HG02759 (cell line): ENCODE measurements around the gene RYR3.

ENCODE experiments used
- ATAC-seq: cut with Tn5 transposase; IDR thresholded peaks from one replicate; pipeline ENCODE4 v1.9.1; 2021; ENCODE audit warnings: mild to moderate bottlenecking, moderate library complexity; ENCODE audit not compliant: unreplicated experiment

Gene RYR3

GRCh38 chr15:33445984-33446383, 135.2 kb downstream of the RYR3 start:
- ATAC-seq, result no peak

GRCh38 chr15:33448151-33448550, 137.4 kb downstream of the RYR3 start:
- ATAC-seq, result no peak

GRCh38 chr15:33448961-33449606, 138.3 kb downstream of the RYR3 start:
- ATAC-seq, result no peak

GRCh38 chr15:33449810-33450209, 139.0 kb downstream of the RYR3 start:
- ATAC-seq, result no peak

DNA sequence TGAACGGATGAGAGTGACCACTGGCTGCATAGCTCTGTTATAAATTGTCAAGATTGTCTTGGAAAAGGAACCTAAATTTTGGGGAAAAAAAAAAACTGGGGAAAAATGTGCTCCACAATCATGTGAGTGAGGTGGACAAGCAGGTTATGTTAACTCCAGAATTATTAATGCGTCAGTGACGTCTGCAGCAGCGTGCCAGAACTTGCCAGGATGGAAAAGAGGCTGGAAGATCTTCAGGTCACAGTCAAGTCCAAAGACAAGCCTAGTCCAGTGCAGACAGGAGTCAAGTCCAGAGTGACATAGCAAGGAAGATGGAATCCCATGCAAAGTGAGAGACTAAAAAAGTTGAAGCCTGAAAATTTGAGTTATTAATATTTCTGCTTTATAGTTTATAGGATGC, 140.6 kb downstream of the RYR3 start:
- no peak for ATAC-seq

DNA sequence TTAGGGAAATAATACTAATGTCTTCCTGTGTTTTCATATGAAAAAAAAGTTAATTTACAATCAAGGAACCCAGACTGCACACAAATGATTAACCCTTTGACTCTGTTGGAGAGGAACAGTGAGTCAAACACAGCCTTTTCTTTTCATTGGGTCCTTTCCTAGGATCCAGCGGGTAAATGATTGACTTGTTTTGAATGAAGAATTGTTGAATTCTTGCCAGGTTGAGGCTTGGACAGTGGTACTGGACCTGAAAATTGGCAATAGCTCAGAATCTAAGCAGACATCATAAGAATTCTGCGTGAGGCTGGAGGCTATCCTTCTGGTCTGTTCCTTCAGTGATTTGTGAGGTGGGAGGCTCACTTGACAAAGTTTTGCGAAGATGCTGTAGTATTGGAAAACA, 143.0 kb downstream of the RYR3 start:
- ATAC-seq, result no peak

GRCh38 chr15:33454346-33454745, 143.6 kb downstream of the RYR3 start:
- ATAC-seq, result no peak

- ATAC-seq, result no peak
Observed at GRCh38 chr15:33454996-33455395, 144.2 kb downstream of the RYR3 start.

DNA sequence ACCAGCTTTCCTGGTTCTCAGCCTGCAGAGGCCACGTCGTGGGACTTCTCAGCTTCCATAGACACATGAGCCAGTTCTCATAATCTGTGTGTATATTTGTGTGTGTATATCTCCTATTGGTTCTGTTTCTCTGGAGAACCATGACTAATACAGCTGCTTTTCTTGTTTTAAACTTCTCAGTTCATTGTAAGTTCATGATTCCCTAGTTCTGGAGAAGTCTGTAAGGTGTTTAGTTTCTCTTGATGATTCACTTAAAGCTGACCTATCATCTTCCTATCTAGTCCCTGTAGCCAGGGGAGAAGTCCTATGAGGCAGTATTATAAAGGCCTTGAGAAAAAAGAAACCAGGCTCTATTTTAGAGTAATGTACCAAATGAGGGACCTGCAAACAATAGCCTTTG, 147.7 kb downstream of the RYR3 start:
- no peak for ATAC-seq

- ATAC-seq, result no peak
Observed at GRCh38 chr15:33460166-33460805, 149.5 kb downstream of the RYR3 start.

GRCh38 chr15:33461671-33462070, 150.9 kb downstream of the RYR3 start:
- no peak for ATAC-seq

- ATAC-seq, result no peak
Observed at GRCh38 chr15:33467146-33467815, 156.5 kb downstream of the RYR3 start.

- no peak for ATAC-seq
Observed at GRCh38 chr15:33467816-33468163, 157.0 kb downstream of the RYR3 start.

- no peak for ATAC-seq
Observed at GRCh38 chr15:33468740-33469139, 158.0 kb downstream of the RYR3 start.

DNA sequence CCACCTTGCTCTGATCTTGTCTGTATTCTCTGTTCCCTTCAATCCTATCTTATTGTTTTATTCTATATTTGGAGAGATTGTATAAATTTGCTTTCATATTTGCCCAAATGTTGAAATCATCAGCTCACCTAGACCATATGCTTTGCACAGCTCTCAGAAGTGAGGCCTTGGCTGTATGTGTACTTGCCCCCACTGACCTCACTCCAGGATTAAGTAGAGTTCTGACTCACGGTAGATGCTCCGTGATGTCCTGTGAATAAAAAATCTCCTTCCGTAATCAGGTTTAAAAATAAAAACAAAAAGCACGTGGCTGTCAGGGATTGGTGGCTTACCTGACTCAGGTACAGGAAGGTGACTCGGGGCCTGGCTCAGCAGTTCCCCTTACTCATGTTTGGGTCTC, 162.2 kb downstream of the RYR3 start:
- ATAC-seq, result no peak

GRCh38 chr15:33473714-33474113, 162.9 kb downstream of the RYR3 start:
- no peak for ATAC-seq

- ATAC-seq, result no peak
Observed at GRCh38 chr15:33476076-33476475, 165.3 kb downstream of the RYR3 start.

- no peak for ATAC-seq
Observed at GRCh38 chr15:33476908-33477307, 166.1 kb downstream of the RYR3 start.

DNA sequence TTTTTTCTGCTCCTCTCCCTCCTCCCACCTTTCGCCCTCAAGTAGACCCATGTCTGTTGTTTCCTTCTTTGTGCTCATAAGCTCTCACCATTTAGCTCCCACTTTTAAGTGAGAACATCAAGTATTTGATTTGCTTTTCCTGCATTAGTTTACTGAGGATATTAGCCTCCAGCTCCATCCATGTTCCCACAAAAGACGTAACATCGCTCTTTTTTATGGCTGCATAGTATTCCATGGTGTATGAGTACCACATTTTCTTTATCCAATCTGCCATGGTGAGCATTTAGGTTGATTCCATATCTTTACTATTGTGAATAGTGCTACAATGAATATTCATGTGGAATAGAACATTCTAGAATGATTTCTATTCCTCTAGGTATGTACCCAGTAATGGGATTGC, 178.6 kb downstream of the RYR3 start:
- ATAC-seq, result no peak

DNA sequence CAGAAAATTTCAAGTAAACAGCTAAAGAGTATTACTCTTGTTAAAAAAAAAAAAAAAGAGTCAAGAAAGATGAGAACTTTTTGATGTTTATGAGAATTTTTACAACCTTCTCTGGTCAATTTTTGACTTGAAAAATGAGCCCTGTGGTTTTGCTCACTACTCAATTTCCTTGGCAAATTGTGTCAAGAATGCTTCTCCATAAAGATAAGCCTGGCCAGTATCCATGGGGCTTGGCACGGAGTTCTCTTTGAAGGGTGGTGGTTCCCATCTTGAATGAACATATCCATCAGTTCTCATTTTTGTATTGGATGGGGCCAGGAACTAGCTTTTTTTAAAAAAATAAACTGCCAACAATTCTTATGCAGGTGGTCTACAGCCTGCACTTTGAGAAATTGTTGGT, 179.9 kb downstream of the RYR3 start:
- ATAC-seq, result no peak

GRCh38 chr15:33492434-33493052, 181.8 kb downstream of the RYR3 start:
- no peak for ATAC-seq

DNA sequence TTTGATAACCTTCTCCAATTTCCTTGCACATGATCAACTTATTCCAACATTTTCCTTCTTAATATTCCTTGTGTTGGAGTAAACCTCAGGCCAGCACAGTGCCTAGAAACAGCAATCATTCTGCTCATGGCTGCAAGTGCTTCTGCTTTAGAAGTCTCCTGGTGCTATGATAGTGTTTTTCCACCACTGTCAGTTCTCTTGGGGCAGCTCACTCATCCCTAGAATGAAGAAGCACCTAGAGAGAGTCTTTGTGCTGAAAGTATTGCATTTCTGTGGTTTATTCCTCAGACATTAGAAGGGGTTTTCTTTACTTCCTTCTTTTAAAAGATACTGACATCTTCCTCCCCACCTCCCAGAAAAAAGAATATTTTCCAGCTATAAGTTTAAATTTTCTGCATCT, 183.5 kb downstream of the RYR3 start:
- no peak for ATAC-seq
